Erythroblast (primary cell): ENCODE data around the gene KCNIP4.

Source experiments
- DNase-seq, 2 experiments: peaks; one replicate each; lab custom pipeline; 2025; lab: John Stamatoyannopoulos, UW
- GATA1 ChIP-seq: IDR thresholded peaks from 2 replicates; pipeline ENCODE4 v1.6.1; 2011; ENCODE audit warnings: low read depth, mild to moderate bottlenecking, control low read depth, low read length, moderate library complexity
- POLR2A ChIP-seq: IDR thresholded peaks from 2 replicates; pipeline ENCODE4 v1.6.1; 2011; ENCODE audit warnings: mild to moderate bottlenecking, low read length

KCNIP4 gene

GRCh38 chr4:21184788-21185187 is 763.8 kb downstream of the KCNIP4 start:
- DNase-seq: no peak
- TF ChIP-seq POLR2A (no peak), GATA1 (no peak)

GRCh38 chr4:21181716-21182115 is 766.9 kb downstream of the KCNIP4 start:
- no peak for TF ChIP-seq POLR2A
- no peak for TF ChIP-seq GATA1
- no peak for DNase-seq

DNA sequence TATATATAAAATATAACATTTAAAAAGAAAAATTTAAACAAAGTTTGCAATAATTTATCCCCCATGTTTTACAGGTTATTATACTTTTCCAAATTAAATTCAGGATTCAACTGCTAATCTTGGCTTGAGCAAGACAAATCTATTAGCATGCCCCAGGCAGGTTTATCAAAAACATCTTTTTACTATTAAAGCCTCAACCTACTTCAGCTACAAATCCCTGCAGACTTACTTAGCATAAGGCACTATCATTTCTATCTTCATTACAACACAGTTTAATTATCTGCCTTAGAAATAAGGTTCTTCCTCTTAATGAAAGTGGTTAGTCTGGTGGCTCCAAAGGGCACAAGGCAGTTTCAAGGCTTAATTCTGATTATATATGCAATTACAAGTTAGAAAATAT is 770.7 kb downstream of the KCNIP4 start:
- TF ChIP-seq POLR2A (no peak), GATA1 (no peak)
- no peak for DNase-seq

DNA sequence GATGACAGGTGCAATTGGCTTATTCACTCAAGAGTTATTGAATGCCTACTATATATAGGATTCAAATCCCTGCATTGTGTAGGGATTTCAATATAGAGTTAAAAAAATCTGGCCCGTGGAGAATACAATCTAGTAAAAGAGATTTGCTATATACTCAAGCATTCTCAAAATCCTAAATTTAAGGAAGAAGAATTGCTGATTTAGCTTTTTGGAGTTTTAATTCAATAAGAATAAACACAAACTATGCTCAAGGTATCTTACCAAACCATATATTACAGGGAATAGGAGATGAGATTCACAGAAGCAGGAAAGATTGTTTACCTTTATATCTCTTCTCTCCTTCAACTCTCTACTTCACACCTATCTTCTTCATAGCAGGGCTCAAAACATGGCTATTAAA is 771.5 kb downstream of the KCNIP4 start:
- TF ChIP-seq POLR2A: no peak
- TF ChIP-seq GATA1: no peak

DNA sequence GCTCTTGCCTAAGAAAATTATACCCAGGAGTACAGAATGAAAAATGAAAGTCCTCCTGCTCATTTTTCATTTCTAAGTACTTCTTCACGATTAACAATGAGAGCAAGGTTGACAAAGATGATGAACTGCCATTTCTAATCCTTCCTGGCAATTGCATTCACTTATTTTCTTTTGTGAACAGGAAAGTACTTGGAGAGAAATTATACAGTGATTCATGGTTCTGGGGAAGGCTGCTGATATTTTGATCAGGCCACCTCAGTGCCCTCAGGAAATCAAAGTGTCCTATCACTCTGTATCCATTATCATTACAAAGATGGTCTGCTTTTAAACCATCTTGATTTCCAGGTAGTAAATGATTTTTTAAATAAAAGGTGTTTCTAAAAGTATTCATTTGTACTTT is 780.9 kb downstream of the KCNIP4 start:
- DNase-seq: no peak
- TF ChIP-seq GATA1 (no peak), POLR2A (no peak)

More for the DNA sequence above, 771.5 kb downstream of the KCNIP4 start:
- no peak for DNase-seq

GRCh38 chr4:21155367-21155766 is 793.2 kb downstream of the KCNIP4 start:
- TF ChIP-seq GATA1: no peak
- TF ChIP-seq POLR2A: no peak
- no peak for DNase-seq

GRCh38 chr4:21139327-21139726 is 809.2 kb downstream of the KCNIP4 start:
- TF ChIP-seq POLR2A: no peak
- no peak for TF ChIP-seq GATA1

GRCh38 chr4:21136051-21136630 is 812.4 kb downstream of the KCNIP4 start:
- DNase-seq: no peak
- TF ChIP-seq POLR2A (no peak), GATA1 (no peak)

More at GRCh38 chr4:21139327-21139726, 809.2 kb downstream of the KCNIP4 start:
- DNase-seq: no peak

DNA sequence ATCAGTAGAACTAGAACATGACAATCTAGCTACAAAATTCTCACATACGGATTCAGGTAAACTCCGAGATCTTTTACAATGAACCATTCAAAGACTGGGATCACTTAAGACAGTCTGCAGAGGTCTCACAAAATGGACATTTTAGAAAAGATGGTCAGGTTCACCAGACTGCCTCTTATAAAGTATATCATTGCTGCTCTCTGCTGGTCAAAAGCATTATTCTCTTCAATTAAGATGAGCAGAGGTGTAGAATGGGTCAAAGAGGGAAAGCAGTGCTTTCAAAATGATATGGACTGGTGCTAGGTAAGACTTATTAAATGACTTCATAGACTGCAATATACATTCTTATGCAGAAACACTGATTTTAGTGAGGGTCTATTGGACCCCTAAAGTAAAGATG is 813.6 kb downstream of the KCNIP4 start:
- no peak for TF ChIP-seq POLR2A
- TF ChIP-seq GATA1: no peak
- DNase-seq: no peak

GRCh38 chr4:21130606-21131005 is 818.0 kb downstream of the KCNIP4 start:
- no peak for DNase-seq
- TF ChIP-seq GATA1 (no peak), POLR2A (no peak)

DNA sequence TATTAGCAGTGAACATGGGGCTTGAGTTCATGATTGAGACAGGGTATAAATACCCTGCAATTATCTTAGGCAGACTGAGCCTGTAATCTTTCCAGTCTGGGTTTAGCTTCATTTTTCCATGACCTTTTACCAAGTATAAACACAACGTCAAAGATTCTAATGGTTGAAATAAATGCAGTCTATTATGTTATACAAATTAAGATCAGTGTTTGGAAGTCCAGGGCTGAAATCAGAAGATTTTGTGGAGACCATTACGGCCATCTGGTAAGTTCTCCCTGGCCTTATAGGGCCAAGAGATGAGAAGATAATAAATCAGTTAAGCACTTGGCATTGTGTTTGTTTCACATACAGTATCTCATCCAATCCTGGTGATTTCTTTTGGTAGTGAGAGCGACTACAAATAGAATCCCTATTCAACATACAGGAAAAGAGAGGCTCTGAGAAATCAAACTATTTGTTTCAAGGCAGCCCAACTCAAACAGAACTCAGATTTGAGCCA is 822.5 kb downstream of the KCNIP4 start:
- no peak for DNase-seq
- TF ChIP-seq POLR2A (no peak), GATA1 (no peak)

DNA sequence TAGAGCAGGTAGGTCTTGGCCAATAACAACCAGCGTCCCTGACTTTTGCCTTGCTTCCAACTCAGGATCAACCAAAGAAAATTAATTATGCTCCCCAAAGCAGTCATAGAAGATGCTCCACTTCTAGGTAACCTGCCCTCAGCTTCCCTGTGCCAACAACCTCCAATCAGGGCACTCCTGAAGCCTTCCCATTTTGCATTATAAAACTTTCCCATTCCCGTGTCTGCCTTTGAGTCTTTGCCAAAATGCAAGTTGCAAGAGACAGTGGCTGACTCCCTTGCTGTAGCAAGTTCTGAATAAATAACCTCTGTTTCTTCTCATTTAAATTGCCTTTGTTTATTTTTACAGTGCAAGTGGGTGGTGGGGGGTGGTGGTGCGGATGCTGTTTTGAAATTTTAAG is 830.3 kb downstream of the KCNIP4 start:
- TF ChIP-seq GATA1 (no peak), POLR2A (no peak)
- no peak for DNase-seq

DNA sequence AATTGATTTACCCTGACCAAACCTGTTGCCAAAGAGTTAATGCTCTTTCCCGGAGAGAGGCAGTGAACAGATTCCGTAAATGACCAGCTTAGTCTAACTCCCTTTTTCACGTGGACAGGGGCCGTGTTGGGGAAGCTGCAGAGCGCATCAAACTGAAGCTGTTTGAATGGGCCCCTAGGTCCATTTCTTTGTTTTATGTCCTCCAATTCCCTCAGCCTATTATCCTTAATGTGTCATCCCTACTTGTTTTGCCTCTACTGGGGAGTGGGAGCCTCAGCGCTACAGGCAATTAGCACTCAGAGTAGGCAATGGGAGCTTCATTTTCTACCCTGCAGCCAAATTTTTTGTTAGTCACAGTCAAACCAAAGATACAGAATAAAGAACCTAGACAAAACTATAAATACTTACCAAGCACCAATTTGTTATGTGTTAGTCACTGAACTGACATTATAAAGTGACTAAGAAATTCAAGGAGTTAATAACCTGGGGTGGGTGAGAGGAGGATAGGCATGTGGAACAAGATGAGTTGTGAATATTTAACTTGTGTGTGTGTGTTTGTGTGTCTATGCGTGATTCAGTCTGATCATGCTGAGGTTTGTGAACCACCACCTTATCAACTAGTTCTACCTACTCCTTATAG is 830.9 kb downstream of the KCNIP4 start:
- no peak for TF ChIP-seq GATA1
- TF ChIP-seq POLR2A: no peak
- DNase-seq: no peak

DNA sequence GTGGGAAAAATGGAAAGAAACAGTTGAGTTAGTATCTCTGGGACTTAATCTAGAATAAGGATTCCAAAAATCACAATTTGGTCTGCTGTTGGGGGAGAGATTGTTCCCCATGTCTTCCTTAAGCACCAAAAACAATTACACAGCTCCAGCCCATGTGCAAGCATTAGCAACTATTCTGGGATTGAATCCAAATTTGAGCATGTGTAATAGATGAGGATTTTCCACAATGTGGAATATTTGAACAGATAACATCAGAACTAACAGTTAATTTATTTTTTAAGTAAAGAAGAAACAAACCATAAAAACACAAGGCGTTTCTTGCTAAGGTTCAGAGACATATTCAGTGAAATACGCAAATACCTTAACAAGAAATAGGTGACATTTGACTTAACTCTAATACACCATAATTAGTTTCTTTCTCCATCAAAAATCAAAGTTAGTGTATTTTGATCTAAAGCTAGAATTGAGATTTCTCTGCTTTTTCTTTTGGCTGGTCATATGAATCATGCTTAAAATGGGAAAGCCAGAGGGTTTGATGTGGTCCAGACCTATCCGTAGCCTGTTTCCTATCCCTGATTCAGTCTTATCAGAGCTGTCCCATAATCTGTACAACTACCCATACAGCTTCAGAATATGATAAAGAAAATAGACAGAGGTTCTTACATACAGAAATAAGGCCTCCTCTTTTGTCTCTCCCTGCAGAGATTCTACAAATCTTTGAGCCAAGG is 834.9 kb downstream of the KCNIP4 start:
- TF ChIP-seq GATA1 (no peak), POLR2A (no peak)
- DNase-seq: no peak

- no peak for TF ChIP-seq POLR2A
- DNase-seq: no peak
Observed at GRCh38 chr4:21102667-21103066, 845.9 kb downstream of the KCNIP4 start.
